B cell (primary cell): ENCODE results near the gene PAN3. TPM values are rescaled to one million over a fixed set of nuclear protein-coding genes. Genes with fewer than 3 reads are reported as not detected.

Experiments used
- ATAC-seq: fragments of 200-7000 bp; cut with Tn5 transposase; one replicate; pipeline ENCODE4 v1.10.0; 2021; ENCODE audit warnings: low read depth, mild to moderate bottlenecking, moderate number of reproducible peaks, moderate library complexity
- CTCF ChIA-PET: fragments of 350-600 bp; sonication (Branson Sonifier 250); formaldehyde crosslinking; loops from one replicate; lab custom pipeline; 2021; ENCODE audit warnings: antibody characterized with exemption, inconsistent platforms; lab: Charles Lee
- POLR2A ChIA-PET: fragments of 350-600 bp; sonication (Branson Sonifier 250); formaldehyde crosslinking; loops from one replicate; lab custom pipeline; 2021; ENCODE audit warnings: antibody characterized with exemption; lab: Charles Lee
- DNase-seq: peaks from one replicate; pipeline ENCODE4 v3.0.0; 2013
- H2AFZ ChIP-seq: 2 replicates; pipeline ENCODE4 v1.6.1; 2012; ENCODE audit warnings: mild to moderate bottlenecking, low read depth, low read length; ENCODE audit not compliant: insufficient read depth, poor library complexity, severe bottlenecking
- H3K27ac ChIP-seq, 2 donors: 1 replicate in 1 of 2; 2 replicates in 1 of 2; pipeline ENCODE4 v1.5.1; 2012 to 2013; ENCODE audit warnings: low read length in 2 of 2, mild to moderate bottlenecking in 2 of 2, moderate library complexity in 1 of 2
- H3K27me3 ChIP-seq, 4 experiments: fragments of 200-600 bp in 1 of 4; sonication (generic) in 1 of 4; replicated peaks in 1 of 4; 1 replicate in 2 of 4; 2 replicates in 2 of 4; pipeline versions ENCODE4 v1.6.1 to v1.7.0; 2013 to 2016; ENCODE audit warnings: low read length in 3 of 4, mild to moderate bottlenecking in 2 of 4, mixed read lengths in 1 of 4, moderate library complexity in 1 of 4; ENCODE audit not compliant: insufficient read depth in 4 of 4, control insufficient read depth in 3 of 4; ENCODE audit errors: control extremely low read depth in 1 of 4
- H3K36me3 ChIP-seq, 2 experiments: replicated peaks in 1 of 2; 1 replicate in 1 of 2; 2 replicates in 1 of 2; pipeline versions ENCODE4 v1.6.1 to v1.7.1; 2013; ENCODE audit warnings: low read length in 1 of 2; ENCODE audit not compliant: insufficient read depth in 2 of 2, control insufficient read depth in 1 of 2; ENCODE audit errors: control extremely low read depth in 1 of 2, extremely low read depth in 1 of 2
- H3K4me1 ChIP-seq, 2 donors: fragments of 200-600 bp in 1 of 2; sonication (generic) in 1 of 2; 1 replicate in 1 of 2; 2 replicates in 1 of 2; pipeline versions ENCODE4 v1.5.1 to v1.6.1; 2013 to 2017; ENCODE audit warnings: low read length in 2 of 2; ENCODE audit not compliant: control insufficient read depth in 2 of 2, insufficient read depth in 2 of 2
- H3K4me2 ChIP-seq: replicated peaks from 2 replicates; pipeline ENCODE3; 2012; ENCODE audit warnings: mild to moderate bottlenecking, low read depth, low read length; ENCODE audit not compliant: poor library complexity, severe bottlenecking
- H3K4me3 ChIP-seq, 5 experiments: fragments of 200-600 bp in 1 of 5; sonication (generic) in 1 of 5; 1 replicate in 3 of 5; 2 replicates in 2 of 5; pipeline versions ENCODE4 v1.5.1 to v1.7.0; 2011 to 2016; ENCODE audit warnings: low read length in 4 of 5, mild to moderate bottlenecking in 4 of 5, low read depth in 2 of 5, control low read depth in 1 of 5, moderate library complexity in 1 of 5; ENCODE audit not compliant: insufficient read depth in 1 of 5; ENCODE audit errors: control extremely low read depth in 1 of 5, extremely low read depth in 1 of 5
- H3K79me2 ChIP-seq: fragments of 200-600 bp; sonication (generic); one replicate; pipeline ENCODE4 v1.6.0; 2016; ENCODE audit warnings: low read length; ENCODE audit not compliant: control insufficient read depth, insufficient read depth
- H3K9ac ChIP-seq: fragments of 200-600 bp; sonication (generic); 2 replicates; pipeline ENCODE4 v1.6.1; 2017; ENCODE audit warnings: mild to moderate bottlenecking, low read length, moderate library complexity
- H3K9me3 ChIP-seq, 3 donors: one replicate each; pipeline versions ENCODE4 v1.6.1 to v1.7.1; 2013; ENCODE audit warnings: low read length in 2 of 3; ENCODE audit not compliant: control insufficient read depth in 2 of 3, insufficient read depth in 1 of 3; ENCODE audit errors: control extremely low read depth in 1 of 3
- H4K20me1 ChIP-seq: 2 replicates; pipeline ENCODE4 v1.6.0; 2012; ENCODE audit warnings: mild to moderate bottlenecking, low read length; ENCODE audit not compliant: insufficient read depth, control insufficient read depth, poor library complexity, severe bottlenecking
- H3K27ac Mint-ChIP-seq: one replicate; pipeline ENCODE4 v1.8.0; 2021; ENCODE audit warnings: mixed read lengths
- H3K27me3 Mint-ChIP-seq: one replicate; pipeline ENCODE4 v1.8.0; 2021; ENCODE audit warnings: mixed read lengths
- H3K4me1 Mint-ChIP-seq: one replicate; pipeline ENCODE4 v1.8.0; 2021; ENCODE audit warnings: mixed read lengths
- H3K4me3 Mint-ChIP-seq: one replicate; pipeline ENCODE4 v1.8.0; 2021; ENCODE audit warnings: mixed read lengths
- H3K9me3 Mint-ChIP-seq: one replicate; pipeline ENCODE4 v1.8.0; 2022; ENCODE audit warnings: mixed read lengths; ENCODE audit not compliant: insufficient read depth
- EZH2 ChIP-seq: IDR thresholded peaks from 2 replicates; pipeline ENCODE4 v1.6.1; 2012; ENCODE audit warnings: borderline replicate concordance, low read depth, mild to moderate bottlenecking, moderate library complexity, low read length; ENCODE audit not compliant: insufficient read depth, poor library complexity, severe bottlenecking
- WGBS: methylation state at CpG from one replicate; pipeline ENCODE4 v1.1.5; 2013; ENCODE audit warnings: missing lambda C conversion rate; ENCODE audit not compliant: insufficient coverage; 5-methylcytosine and 5-hydroxymethylcytosine counted together
- intact Hi-C: fragments of 100-400 bp; cut with micrococcal nuclease; formaldehyde crosslinking; loops from one replicate; pipeline ENCODE4 v1.10.0; 2022
- polyA plus RNA-seq: library from polyadenylated mRNA; depleted of rRNA; stranded (reverse); fragments of >200 nt; gene quantifications from 2 replicates; pipeline ENCODE4 v1.2.3, GENCODE V29; 2012
- total RNA-seq, 2 donors: library from RNA; stranded (reverse); fragments of 120-200 nt in 1 of 2; gene quantifications; 1 replicate in 1 of 2; 2 replicates in 1 of 2; pipeline versions ENCODE4 v1.2.3 to v1.2.4, GENCODE V29; 2013 to 2022
- TF ChIP-seq, protein P1 (sequence below): fragments of 200-600 bp; IDR thresholded peaks from one replicate; pipeline ENCODE4 v1.8.0; 2022; ENCODE audit warnings: antibody characterized with exemption, mild to moderate bottlenecking

The PAN3 gene
- total and polyA plus RNA-seq, 2 donors (not counting 1 experiment from before 2014, with no cell fraction given), result 23.4 to 117 TPM

DNA sequence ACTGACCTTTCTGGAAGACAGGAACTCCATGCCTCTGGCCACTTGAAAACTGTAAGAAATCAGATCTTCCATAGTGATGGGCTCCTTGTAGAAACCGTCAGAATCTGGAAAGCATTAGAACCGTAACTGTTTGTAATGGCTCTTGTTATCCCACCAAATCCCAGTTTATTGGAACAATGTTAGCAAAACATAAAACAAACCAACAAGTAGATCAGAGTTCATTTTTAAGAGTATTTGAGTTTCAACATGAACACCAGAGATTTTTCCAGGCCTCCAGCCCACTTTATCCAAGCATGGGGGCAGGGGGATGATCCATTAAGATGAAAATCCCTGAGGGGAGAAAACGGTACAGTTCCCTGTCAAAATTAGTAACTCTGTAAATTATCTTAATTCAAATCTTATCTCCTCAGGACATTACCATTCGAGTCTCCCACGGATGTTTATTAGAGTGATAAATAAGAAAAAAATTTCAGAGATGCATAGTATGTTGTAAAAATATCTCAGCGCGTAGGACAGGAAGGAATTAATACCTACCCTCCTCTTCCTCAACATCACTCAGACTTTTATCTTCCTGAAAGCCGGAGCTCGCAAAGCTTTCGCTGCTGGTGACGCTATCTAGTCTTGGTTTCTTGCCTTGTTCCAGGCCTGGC, 184.0 kb downstream of the PAN3 start:
- peaks cover 5% of the 10 kb centered on the region for H3K4me1 Mint-ChIP-seq
- ATAC-seq (no peak), DNase-seq (no peak)
- no peaks in the 10 kb centered on the region for H4K20me1 ChIP-seq
- peaks cover 10 to 12% of the 10 kb centered on the region in 2 donors for H3K4me1 ChIP-seq
- no peak overlapping the region for H3K4me2 ChIP-seq
- CTCF ChIA-PET, result interaction anchor here (0.6 to 5.7 kb wide), 9 partner anchors 12 to 521 kb away, joined by 3 to 67 read pairs (median 13); partner anchors contain the start of gene POMP
- TF ChIP-seq, protein P1, sequence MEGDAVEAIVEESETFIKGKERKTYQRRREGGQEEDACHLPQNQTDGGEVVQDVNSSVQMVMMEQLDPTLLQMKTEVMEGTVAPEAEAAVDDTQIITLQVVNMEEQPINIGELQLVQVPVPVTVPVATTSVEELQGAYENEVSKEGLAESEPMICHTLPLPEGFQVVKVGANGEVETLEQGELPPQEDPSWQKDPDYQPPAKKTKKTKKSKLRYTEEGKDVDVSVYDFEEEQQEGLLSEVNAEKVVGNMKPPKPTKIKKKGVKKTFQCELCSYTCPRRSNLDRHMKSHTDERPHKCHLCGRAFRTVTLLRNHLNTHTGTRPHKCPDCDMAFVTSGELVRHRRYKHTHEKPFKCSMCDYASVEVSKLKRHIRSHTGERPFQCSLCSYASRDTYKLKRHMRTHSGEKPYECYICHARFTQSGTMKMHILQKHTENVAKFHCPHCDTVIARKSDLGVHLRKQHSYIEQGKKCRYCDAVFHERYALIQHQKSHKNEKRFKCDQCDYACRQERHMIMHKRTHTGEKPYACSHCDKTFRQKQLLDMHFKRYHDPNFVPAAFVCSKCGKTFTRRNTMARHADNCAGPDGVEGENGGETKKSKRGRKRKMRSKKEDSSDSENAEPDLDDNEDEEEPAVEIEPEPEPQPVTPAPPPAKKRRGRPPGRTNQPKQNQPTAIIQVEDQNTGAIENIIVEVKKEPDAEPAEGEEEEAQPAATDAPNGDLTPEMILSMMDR, result no peak
- TF ChIP-seq EZH2, result no peak
- no peak overlapping the region for H2AFZ ChIP-seq
- no peaks in the 10 kb centered on the region for H3K27me3 ChIP-seq
- H3K4me3 ChIP-seq, result no peak overlapping the region
- no peak overlapping the region for H3K9ac ChIP-seq
- H3K27me3 Mint-ChIP-seq, result no peaks in the 10 kb centered on the region
- WGBS, result 100% methylated on average over 6 of the region's 11 CpGs
- H3K9me3 Mint-ChIP-seq, result no peaks in the 10 kb centered on the region
- H3K27ac ChIP-seq, result no peak overlapping the region
- no peaks in the 10 kb centered on the region for H3K9me3 ChIP-seq
- intact Hi-C loops, result loop anchor here (5.0 kb wide), 1 partner anchor 335 kb away; the partner anchor contains the start of gene POMP
- H3K36me3 ChIP-seq, result no peaks in the 10 kb centered on the region
- POLR2A ChIA-PET, result interaction anchor here (0.6 kb wide), 1 partner anchor 170 kb away, joined by 3 read pairs; no protein-coding TSS in a partner anchor
- no peak overlapping the region for H3K27ac Mint-ChIP-seq
- no peaks in the 10 kb centered on the region for H3K79me2 ChIP-seq
- H3K4me3 Mint-ChIP-seq, result no peak overlapping the region

DNA sequence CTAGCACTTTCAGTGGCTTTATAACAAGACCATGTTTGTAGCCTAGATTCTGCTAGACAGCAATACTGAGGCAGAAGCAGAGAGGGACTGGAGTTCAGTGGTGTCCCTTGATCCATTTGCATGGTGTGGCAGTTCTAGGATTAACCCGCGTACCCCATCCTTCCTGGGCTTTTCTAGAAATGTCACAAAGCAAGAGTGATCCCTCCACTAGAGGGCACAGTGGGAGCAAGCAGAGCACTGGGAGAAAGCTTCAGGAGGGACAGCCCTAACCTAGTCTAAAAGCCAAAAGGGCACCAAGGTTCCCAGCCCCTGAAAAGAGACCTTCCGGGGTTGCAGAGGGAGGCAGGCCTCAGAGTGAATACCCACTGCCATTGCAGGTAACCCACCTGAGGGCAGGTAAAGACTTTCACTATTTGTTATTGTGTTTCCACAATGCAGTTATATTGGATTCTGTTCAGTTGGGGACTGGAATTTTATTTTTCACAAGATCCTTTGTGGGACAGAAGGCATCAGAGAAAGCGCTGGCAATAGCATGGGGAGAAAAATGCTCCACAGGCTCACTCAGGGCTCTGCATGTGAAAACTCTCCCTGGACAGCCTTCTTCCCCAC, 185.9 kb downstream of the PAN3 start:
- H3K4me2 ChIP-seq, result peak overlapping the region; percentile 5
- POLR2A ChIA-PET, result no interaction called here

More for the DNA sequence above, 185.9 kb downstream of the PAN3 start:
- TF ChIP-seq, protein P1, result peak; percentile 77
- no peak for TF ChIP-seq EZH2
- Histone ChIP-seq H3K9me3 (no peaks in the 10 kb centered on the region), H3K36me3 (no peaks in the 10 kb centered on the region), H3K4me3 (no peak overlapping the region), H3K4me1 (peaks cover 10 to 12% of the 10 kb centered on the region in 2 donors), H4K20me1 (no peaks in the 10 kb centered on the region), H2AFZ (no peak overlapping the region), H3K27ac (no peak overlapping the region), H3K27me3 (no peaks in the 10 kb centered on the region), H3K79me2 (no peaks in the 10 kb centered on the region), H3K9ac (no peak overlapping the region)
- peak; percentile 75 for ATAC-seq
- Mint-ChIP-seq H3K9me3 (no peaks in the 10 kb centered on the region), H3K4me3 (no peak overlapping the region), H3K27me3 (no peaks in the 10 kb centered on the region), H3K4me1 (peaks cover 5% of the 10 kb centered on the region), H3K27ac (no peak overlapping the region)
- intact Hi-C loops, result loop anchor here (1.0 to 5.0 kb wide), 3 partner anchors 312 to 395 kb away; partner anchors contain the start of genes POMP and SLC46A3
- 25% methylated on average over 4 of the region's 4 CpGs for WGBS
- peak; percentile 80 for DNase-seq
- CTCF ChIA-PET, result interaction anchor here (0.5 to 5.7 kb wide), 18 partner anchors 10 to 579 kb away, joined by 3 to 67 read pairs (median 4); partner anchors contain the start of gene POMP
